GM13977 (cell line): ENCODE results near the gene TIMM44.

Source experiments
- DNase-seq: peaks from one replicate; pipeline ENCODE4 v3.0.0; 2012; ENCODE audit warnings: low spot score
- in situ Hi-C: fragments of 300-500 bp; cut with MboI; formaldehyde crosslinking; loops from one replicate; pipeline ENCODE4 v1.12.0; 2022; ENCODE audit warnings: low sequenced_read_pairs, low pct_unique_long_range_greater_than_20kb, mixed read lengths, inconsistent platforms; ENCODE audit not compliant: unreplicated experiment
- TF ChIP-seq, protein P1 (sequence below): IDR thresholded peaks from 2 replicates; pipeline ENCODE4 v1.5.1; 2012; ENCODE audit warnings: mild to moderate bottlenecking, control low read depth; ENCODE audit not compliant: insufficient read depth; ENCODE audit errors: extremely low read depth, missing control alignments

TIMM44 gene

GRCh38 chr19:7953576-7953975 is 10.1 kb upstream of the TIMM44 start:
- no peak for DNase-seq
- in situ Hi-C loops, result no loop called here
- TF ChIP-seq, protein P1, sequence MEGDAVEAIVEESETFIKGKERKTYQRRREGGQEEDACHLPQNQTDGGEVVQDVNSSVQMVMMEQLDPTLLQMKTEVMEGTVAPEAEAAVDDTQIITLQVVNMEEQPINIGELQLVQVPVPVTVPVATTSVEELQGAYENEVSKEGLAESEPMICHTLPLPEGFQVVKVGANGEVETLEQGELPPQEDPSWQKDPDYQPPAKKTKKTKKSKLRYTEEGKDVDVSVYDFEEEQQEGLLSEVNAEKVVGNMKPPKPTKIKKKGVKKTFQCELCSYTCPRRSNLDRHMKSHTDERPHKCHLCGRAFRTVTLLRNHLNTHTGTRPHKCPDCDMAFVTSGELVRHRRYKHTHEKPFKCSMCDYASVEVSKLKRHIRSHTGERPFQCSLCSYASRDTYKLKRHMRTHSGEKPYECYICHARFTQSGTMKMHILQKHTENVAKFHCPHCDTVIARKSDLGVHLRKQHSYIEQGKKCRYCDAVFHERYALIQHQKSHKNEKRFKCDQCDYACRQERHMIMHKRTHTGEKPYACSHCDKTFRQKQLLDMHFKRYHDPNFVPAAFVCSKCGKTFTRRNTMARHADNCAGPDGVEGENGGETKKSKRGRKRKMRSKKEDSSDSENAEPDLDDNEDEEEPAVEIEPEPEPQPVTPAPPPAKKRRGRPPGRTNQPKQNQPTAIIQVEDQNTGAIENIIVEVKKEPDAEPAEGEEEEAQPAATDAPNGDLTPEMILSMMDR, result no peak

DNA sequence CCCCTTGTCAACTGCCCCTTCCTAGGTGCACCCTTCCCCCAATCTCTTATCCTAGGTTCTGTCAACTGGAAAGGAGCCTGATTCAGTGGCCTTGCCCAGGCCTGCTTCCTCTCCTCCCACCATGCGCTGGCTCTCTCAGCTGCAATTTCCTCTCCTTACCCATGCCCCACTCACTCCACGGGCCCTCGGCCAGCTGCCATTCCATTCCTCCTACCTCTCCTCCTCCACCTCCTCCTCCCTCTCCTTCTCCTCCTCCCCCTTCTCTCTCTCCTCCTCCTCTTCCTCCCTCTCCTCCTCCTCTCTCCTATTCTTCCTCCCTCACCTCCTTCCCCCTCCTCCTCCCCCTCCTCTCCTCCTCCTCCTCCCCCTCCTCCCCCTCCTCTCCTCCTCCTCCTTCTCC is 9.6 kb upstream of the TIMM44 start:
- in situ Hi-C loops, result no loop called here
- DNase-seq, result no peak
- TF ChIP-seq, protein P1, result no peak

GRCh38 chr19:7947939-7948338 is 4.5 kb upstream of the TIMM44 start:
- in situ Hi-C loops, result no loop called here
- DNase-seq, result no peak
- TF ChIP-seq, protein P1, result no peak

DNA sequence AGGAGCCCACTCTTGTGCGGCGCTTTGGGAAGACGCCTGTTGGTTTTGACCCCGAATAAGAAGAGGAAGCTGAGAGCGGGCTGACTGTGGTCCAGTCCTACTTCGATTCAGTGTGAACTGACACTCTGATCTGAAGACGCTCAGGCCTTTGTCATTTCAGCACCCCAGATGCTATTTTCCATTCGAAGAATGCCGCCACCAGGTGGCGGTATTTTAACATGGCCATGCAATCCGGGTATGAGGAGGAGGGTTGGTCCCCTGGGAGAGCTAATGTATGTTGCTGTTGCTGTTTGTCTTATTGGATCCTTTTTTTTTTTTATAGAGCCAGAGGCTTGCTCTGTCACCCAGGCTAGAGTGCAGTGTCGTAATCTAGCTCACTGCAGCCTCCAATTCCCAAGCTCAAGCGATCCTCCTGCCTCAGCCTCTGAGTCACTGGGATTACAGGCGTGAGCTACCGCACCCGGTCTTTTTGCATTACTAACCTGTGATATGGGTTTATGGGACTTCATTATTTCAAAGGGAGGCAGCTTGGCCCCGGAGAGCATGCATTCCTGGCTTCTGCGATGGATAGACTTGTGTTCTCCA is 803 bp upstream of the TIMM44 start:
- TF ChIP-seq, protein P1, result peak; percentile 76
- peak; percentile 85 for DNase-seq
- in situ Hi-C loops, result no loop called here

DNA sequence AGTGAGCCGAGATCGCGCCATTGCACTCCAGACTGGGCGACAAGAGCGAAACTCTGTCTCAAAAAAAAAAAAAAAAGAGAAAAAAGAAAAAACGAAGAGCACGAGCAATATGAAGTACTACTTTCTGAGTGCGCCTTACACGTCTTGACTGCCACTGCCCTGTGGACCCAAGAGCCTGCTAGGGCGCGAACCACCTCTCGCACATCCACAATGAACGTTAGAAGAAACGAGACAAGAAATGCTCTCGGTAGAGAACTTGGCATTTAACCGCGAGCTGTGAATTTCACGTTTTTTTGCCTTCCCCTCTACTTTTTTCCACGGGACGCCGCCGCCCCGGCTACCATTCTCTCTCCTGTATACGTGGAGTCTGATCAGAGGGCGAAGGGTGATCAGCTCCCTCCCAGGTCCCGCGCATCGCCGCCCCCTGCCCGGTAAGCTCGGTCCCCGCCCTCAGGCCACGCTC is 454 bp downstream of the TIMM44 start:
- TF ChIP-seq, protein P1, result no peak
- in situ Hi-C loops, result no loop called here
- DNase-seq, result no peak

GRCh38 chr19:7941895-7942596 is 1.4 kb downstream of the TIMM44 start:
- in situ Hi-C loops, result no loop called here
- no peak for DNase-seq
- TF ChIP-seq, protein P1, result no peak

- TF ChIP-seq, protein P1, result no peak
- DNase-seq, result no peak
- in situ Hi-C loops, result no loop called here
Measured at GRCh38 chr19:7940841-7941240, 2.6 kb downstream of the TIMM44 start.
